ENCODE data around the gene PDX1. TPM values are rescaled to one million over a fixed set of nuclear protein-coding genes. Genes with fewer than 3 reads are reported as not detected.

PDX1 gene
- total RNA-seq, 1 donor from 2014 or later, result not detected

DNA sequence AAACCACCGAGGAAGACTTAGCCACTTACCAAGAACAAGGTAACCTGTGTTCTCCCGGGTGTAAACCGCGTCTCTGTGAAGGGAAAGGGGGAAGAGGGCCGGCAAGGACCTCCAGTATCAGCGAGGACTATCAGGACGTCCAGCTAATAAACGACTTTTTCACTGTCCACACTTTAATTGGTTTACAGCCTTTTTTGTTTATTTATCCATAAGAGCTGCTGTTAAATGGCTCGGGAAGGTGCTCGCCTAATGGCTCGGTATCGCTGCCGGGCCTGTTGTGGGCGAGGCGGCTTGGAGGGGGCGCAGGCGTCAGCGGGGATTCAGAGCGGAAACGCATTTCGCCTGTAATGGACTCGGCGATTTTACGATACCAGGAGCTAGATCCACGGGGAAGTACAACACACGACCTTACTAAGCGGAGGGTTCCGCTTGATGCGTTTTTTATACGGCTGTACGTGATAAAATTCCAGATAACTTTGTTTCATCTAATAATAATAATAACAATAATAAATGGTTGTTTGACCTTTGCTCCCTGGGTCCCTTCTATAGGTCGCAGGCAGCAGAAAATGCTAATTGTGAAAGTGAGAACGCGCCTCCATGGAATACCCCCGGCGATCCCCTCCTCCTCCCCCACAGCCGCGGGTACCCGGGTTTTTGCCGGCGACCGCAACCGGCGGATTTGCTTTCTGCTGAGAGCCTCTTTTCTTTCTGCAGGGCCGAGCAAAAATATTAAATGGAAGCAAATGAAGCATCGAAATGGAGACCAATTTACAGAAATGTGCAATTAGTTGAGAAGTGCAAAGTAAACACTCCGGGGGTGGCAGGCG is 2.5 kb upstream of the PDX1 start:
- Histone ChIP-seq H3K27me3 (ENCODE audit: control insufficient read depth, insufficient read depth, low read length) (peaks cover 51% of the 10 kb centered on the region), H3K36me3 (ENCODE audit: control insufficient read depth, insufficient read depth, low read length) (no peaks in the 10 kb centered on the region), H3K4me3 (ENCODE audit: low read depth, low read length) (no peak overlapping the region)
- no peak for TF ChIP-seq CTCF (IDR thresholded peaks at IDR 0.05; ENCODE audit: insufficient read depth, low read length, severe bottlenecking)
- FAIRE-seq (no peak), DNase-seq (ENCODE audit: low read depth) (no peak)

DNA sequence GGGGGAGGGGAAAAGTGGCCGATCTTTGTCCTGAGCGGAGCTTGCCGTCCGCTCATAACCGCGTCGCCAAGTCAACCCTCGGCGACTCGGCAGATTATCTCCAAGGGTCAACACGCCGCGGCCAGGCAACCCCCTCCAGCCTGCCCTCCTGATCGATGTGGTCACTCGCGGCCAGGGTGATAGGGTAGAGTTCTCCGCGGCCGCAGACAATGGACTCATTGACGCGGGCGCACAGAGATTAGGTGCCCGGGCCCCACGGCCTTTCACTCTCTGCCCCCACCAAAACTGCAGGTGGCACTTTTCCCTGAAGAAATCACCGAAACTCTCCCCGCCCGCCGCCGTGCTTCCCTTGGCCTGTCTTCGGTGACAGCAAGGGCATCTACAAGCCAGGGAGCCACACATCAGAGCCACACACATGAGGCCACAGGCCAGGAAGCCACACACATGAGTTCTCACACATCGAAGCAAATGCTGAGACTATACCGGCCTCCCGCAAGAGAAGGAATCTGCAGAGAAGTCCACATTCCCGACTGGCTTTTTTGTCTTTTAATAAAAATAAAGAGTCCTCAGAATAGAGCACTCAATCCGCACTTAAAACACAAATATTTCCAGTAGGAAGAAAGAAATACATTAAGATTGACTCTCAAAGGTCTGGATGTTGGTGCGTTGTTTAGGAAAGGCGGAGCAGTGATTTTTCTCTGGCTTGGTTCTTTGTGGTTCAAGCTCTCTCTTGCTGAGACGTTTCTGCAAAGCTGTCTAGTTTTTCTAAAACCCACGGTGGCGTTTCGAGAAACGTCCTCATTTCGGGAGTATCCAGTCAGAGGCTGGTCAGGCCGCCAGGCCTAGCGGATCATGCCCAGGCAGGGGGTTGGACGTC is 1.5 kb upstream of the PDX1 start:
- FAIRE-seq (no peak), DNase-seq (ENCODE audit: low read depth) (no peak)
- Histone ChIP-seq H3K27me3 (ENCODE audit: control insufficient read depth, insufficient read depth, low read length) (peaks cover 60% of the 10 kb centered on the region), H3K36me3 (ENCODE audit: control insufficient read depth, insufficient read depth, low read length) (no peaks in the 10 kb centered on the region), H3K4me3 (ENCODE audit: low read depth, low read length) (no peak overlapping the region)
- no peak for TF ChIP-seq CTCF (IDR thresholded peaks at IDR 0.05; ENCODE audit: insufficient read depth, low read length, severe bottlenecking)

GRCh38 chr13:27918918-27919658 is 712 bp upstream of the PDX1 start:
- peaks cover 64% of the 10 kb centered on the region for H3K27me3 ChIP-seq (ENCODE audit: control insufficient read depth, insufficient read depth, low read length)
- H3K4me3 ChIP-seq (ENCODE audit: low read depth, low read length), result no peak overlapping the region
- FAIRE-seq, result no peak
- DNase-seq (ENCODE audit: low read depth), result no peak
- no peak for TF ChIP-seq CTCF (IDR thresholded peaks at IDR 0.05; ENCODE audit: insufficient read depth, low read length, severe bottlenecking)
- no peaks in the 10 kb centered on the region for H3K36me3 ChIP-seq (ENCODE audit: control insufficient read depth, insufficient read depth, low read length)

DNA sequence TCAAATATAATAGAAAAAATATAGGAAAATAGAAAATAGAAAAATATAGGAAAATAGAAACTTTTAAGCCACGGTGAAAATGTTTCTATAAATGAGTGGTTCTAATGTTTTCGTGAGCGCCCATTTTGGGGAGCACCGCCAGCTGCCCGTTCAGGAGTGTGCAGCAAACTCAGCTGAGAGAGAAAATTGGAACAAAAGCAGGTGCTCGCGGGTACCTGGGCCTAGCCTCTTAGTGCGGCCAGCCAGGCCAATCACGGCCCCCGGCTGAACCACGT is 204 bp upstream of the PDX1 start:
- DNase-seq (ENCODE audit: low read depth) (no peak), FAIRE-seq (no peak)
- no peak overlapping the region for H3K4me3 ChIP-seq (ENCODE audit: low read depth, low read length)
- H3K27me3 ChIP-seq (ENCODE audit: control insufficient read depth, insufficient read depth, low read length), result peaks cover 66% of the 10 kb centered on the region
- TF ChIP-seq CTCF (IDR thresholded peaks at IDR 0.05; ENCODE audit: insufficient read depth, low read length, severe bottlenecking), result no peak
- no peaks in the 10 kb centered on the region for H3K36me3 ChIP-seq (ENCODE audit: control insufficient read depth, insufficient read depth, low read length)

GRCh38 chr13:27920677-27921420 is 1.0 kb downstream of the PDX1 start:
- Histone ChIP-seq H3K4me3 (ENCODE audit: low read depth, low read length) (peak overlapping the region; percentile 10), H3K27me3 (ENCODE audit: control insufficient read depth, insufficient read depth, low read length) (peaks cover 74% of the 10 kb centered on the region), H3K36me3 (ENCODE audit: control insufficient read depth, insufficient read depth, low read length) (no peaks in the 10 kb centered on the region)
- DNase-seq (ENCODE audit: low read depth), result no peak
- FAIRE-seq, result no peak
- no peak for TF ChIP-seq CTCF (IDR thresholded peaks at IDR 0.05; ENCODE audit: insufficient read depth, low read length, severe bottlenecking)

Data from bronchial epithelial cell (primary cell).